Left ventricle myocardium superior (tissue), 1 donor: ENCODE measurements around the gene ELAC1. TPM values are rescaled to one million over a fixed set of nuclear protein-coding genes. Genes with fewer than 3 reads are reported as not detected.
A peak's percentile ranks its signal among the peaks of the same experiment; 100 is the strongest.
"Not testable (repeated sequence)": the region's sequence is repeated elsewhere in the genome, so short reads cannot be mapped to it uniquely, and the experiment has no call there.

Experiments used
- ATAC-seq: fragments of 200-7000 bp; cut with Tn5 transposase; one replicate; pipeline ENCODE4 v1.9.1; 2020; ENCODE audit warnings: mild to moderate bottlenecking, moderate library complexity
- DNase-seq: peaks from one replicate; pipeline ENCODE4 v3.0.0-alpha.2; 2020
- intact Hi-C: fragments of 100-400 bp; cut with micrococcal nuclease; formaldehyde crosslinking; loops from one replicate; pipeline ENCODE4 v1.11.0; 2022
- total RNA-seq: library from RNA; stranded (reverse); fragmentation: NEBNext Ultra II Directional; extraction: Animal tissue kit (Norgen Biotek cat#: 25700); gene quantifications from one replicate; pipeline ENCODE4 v1.2.1, GENCODE V29; 2021
- donor health status: DM: no; HTN: yes; CAD: no; lungs with severe emphysema.

The ELAC1 gene
- total RNA-seq, 1 donor from 2014 or later, result 4.3 TPM

DNA sequence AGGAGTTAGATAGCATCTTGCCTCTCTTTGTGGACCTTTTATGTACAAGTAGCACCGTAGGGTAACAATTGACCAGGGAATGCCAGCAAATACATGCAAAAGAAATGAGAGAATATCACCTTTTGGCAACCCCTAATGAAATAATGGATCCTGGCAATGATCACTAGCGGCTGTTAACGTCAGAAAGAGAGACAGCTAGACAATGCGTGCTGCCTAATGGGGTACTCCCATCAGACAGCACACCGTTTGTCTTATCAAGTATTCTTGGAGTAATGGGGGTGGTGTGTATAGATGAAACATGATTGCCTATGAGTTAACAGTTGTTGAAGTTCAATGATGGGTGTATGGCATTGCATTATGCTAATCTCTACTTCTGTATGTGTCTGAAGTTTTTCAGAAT is 1.6 kb downstream of the ELAC1 start:
- DNase-seq, result no peak
- intact Hi-C loops, result no loop called here
- ATAC-seq, result no peak

DNA sequence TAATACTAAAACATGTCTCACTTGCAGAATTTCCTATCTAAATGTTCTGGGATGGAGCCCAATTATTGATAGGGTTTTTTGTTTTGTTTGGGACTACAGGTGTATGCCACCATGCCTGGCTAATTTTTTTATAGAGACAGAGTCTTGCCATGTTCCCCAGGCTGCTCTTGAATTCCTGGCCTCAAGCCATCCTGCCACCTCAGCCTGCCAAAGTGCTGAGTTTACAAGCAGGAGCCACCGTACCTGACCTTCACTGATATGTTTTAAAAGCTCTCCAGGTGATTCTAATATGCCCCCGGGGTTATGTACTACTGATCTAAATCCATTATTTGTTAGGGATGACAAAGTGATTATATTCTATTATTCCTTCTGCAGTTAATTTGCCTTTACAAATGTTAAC is 2.2 kb downstream of the ELAC1 start:
- ATAC-seq (peak; percentile 43), DNase-seq (peak; percentile 67)
- intact Hi-C loops, result loop anchor here (10.0 kb wide), 1 partner anchor 55 kb away; no protein-coding TSS in a partner anchor

DNA sequence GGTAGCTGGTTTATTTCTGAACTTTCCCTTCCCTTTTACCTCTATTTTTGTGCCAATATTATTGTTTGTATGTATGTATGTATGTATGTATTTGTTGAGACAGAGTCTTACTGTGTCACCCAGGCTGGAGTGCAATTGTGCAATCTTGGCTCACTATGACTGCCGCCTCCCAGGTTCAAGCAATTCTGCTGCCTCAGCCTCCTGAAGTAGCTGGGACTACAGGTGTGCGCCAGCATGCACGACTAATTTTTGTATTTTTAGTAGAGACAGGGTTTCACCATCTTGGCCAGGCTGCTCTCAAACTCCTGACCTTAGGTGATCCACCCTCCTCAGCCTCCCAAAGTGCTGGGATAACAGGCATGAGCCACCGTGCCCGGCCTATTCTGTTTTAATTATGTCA is 4.6 kb downstream of the ELAC1 start:
- intact Hi-C loops, result loop anchor here (10.0 kb wide), 1 partner anchor 52 kb away; no protein-coding TSS in a partner anchor
- not testable (repeated sequence) for DNase-seq, ATAC-seq

DNA sequence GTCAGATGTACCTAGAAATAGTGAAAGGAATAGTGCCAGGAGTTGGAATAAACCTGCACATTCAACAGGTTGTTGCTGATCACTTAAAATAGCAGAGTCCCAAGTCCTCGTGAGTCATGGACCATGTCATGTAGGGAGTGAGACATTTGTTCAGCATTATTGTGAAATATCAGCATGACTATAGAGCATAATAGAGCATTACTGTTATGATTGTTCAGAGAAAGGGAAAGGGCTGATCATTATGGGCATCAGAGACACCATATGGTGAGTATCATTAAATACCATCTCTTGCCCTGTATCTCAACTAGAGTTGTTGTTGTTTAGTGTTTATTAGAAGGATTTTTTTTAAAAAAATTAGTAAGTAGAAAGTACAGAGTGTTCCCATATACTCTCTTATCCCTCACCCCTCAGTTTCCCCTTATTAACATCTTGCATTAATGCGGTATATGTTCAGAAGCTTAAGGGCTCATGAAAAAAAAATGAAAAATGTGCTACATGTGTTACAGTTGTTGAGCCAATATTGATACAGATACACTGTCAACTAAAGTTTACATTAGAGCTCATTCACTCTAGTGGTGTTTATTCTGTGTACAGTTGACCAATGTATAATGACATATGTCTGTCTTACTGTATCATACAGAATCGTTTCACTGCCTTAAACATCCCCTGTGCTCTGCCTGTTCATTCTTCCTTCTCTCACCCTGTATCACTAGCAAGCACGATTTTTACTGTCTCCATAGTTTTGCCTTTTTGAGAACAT is 5.7 kb downstream of the ELAC1 start:
- ATAC-seq (peak; percentile 70), DNase-seq (no peak)
- intact Hi-C loops, result loop anchor here (10.0 kb wide), 1 partner anchor 51 kb away; no protein-coding TSS in a partner anchor

DNA sequence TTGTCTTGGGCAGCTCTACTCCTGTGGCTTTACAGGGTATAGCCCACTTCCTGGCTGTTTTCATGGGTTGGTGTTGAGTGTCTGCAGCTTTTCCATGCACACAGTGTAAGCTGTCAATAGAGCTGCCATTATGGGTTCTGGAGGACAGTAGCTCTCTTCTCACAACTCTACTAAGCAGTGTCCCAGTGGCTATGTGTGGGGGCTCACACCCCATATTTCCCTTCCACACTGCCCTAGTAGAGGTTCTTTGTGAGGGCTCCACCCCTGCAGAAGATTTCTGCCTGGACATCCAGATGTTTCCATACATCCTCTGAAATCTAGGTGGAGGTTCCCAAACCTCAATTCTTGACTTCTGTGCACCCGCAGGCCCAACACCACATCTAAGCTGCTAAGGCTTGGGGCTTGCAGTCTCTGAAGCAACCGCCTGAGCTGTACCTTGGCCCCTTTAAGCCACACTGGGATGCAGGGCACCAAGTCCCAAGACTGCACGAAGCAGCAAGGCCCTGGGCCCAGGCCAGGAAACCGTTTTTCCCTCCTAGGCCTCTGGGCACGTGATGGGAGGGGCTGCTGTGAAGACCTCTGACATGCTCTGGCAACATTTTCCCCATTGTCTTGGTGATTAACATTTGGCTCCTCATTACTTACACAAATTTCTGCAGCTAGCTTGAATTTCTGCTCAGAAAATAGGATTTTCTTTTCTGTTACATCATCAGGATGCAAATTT is 9.4 kb downstream of the ELAC1 start:
- DNase-seq, result no peak
- intact Hi-C loops, result loop anchor here (10.0 kb wide), 1 partner anchor 48 kb away; no protein-coding TSS in a partner anchor
- no peak for ATAC-seq

DNA sequence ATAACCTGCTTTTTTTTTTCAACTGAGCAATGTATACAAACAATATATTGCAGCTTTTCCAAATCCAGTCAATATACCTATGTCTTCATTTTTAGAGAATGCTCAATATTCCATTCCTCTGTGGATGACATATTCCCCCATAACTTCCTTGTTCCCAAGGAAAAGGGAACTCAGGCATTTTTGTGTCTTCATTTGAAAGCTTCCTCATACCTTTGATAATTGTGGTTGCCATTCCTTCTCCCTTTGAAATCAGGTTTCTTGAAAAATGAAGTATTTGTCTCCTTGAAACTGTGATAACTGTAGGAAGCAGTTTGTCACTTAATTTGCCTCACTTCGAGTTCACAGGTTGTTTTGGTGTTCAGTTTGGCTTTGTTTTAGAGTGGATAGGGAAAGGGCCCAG is 13.5 kb downstream of the ELAC1 start:
- intact Hi-C loops, result no loop called here
- DNase-seq (no peak), ATAC-seq (no peak)

DNA sequence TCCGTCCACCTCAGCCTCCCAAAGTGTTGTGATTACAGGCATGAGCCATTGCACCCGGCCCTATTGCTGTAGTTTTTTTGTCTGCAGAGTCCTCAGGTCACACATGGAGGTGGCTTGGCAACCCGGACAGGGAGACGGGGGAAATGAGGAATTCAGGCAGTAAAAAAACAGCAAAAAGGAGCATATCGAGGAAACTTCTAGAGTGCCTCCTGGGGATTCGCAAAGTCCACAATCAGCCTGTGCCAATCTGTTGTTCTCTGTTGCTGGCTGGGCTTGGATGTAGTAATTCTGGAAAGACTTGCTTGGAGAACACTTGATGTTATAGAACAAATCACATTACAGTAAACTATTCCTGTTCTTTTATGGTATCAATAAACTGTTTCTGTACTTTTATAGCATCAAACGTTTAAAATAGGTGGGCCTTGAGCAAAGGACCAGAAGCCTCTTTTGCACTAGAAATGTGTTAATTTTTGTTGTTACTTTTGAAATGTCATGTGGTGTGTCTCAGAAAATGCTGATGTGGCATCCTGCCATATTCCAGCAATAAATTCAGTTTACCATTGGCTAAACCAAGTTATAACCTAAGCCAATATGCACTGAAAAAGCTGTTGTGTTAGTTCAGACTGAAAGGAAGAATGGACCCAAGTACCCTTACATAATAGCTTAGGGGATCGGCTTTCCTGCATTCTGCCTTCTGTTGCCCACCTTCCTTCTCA is 14.4 kb downstream of the ELAC1 start:
- intact Hi-C loops, result no loop called here
- ATAC-seq (no peak), DNase-seq (no peak)

DNA sequence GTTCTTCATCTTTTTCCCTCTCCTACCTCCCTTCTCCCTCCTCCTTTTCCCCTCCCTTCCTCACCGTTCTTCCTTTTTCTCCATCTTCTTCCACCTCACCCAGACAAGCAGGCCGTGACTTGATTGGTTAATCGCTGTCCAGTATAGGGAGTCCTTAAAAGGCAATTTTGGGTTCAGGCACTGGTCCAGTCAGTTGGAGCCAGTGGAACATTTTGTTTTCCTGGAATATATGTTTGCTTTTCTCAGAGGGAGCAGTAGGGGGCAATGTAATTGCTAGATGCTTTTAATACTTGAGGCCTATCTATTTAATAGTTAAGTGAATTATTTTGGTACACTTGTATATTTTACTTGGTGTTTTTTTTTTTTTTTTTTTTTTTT is 15.0 kb downstream of the ELAC1 start:
- no peak for ATAC-seq
- intact Hi-C loops, result no loop called here

DNA sequence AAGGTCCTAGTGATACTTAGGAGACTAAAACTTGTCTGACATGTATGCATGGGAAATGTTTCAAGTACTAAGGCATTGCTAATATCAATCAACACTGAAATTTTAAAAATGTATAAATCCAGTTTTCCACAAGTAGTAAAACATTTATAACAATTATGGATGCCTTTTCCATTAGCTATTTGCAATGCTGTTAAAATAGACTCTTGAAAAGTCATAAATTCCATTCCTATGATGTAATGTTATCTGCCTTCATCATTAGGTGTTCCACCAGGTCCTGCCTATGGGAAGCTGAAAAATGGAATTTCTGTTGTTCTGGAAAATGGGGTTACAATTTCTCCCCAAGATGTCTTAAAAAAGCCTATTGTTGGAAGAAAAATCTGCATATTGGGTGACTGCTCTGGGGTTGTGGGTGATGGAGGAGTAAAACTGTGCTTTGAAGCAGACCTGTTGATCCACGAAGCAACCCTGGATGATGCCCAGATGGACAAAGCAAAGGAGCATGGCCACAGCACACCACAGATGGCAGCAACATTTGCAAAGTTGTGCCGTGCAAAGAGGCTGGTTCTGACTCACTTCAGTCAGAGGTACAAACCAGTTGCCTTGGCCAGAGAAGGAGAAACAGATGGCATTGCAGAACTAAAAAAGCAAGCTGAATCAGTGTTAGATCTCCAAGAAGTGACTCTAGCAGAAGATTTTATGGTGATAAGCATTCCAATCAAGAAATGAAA is 18.7 kb downstream of the ELAC1 start:
- no peak for DNase-seq
- intact Hi-C loops, result no loop called here
- no peak for ATAC-seq

More for the DNA sequence above, 15.0 kb downstream of the ELAC1 start:
- DNase-seq, result no peak

DNA sequence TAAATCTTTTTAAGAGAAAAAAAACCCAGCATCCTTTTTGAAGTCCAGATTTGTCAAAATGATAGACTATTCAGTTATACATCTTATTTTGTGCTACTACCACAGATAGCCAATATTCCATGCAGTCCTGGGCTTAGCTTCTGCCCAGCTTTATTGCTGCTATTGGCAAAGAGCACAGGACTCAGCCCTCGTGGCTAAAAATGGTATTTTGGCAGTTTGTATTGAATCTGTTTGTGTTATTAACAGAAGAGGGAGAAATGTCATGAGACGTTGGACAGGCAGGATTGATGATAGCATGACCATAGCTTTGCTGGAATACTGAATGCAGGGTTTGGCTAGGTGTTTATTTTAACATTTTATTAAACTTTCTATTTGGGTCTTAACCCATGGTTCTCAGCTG is 19.4 kb downstream of the ELAC1 start:
- ATAC-seq, result no peak
- DNase-seq, result no peak
- intact Hi-C loops, result no loop called here

DNA sequence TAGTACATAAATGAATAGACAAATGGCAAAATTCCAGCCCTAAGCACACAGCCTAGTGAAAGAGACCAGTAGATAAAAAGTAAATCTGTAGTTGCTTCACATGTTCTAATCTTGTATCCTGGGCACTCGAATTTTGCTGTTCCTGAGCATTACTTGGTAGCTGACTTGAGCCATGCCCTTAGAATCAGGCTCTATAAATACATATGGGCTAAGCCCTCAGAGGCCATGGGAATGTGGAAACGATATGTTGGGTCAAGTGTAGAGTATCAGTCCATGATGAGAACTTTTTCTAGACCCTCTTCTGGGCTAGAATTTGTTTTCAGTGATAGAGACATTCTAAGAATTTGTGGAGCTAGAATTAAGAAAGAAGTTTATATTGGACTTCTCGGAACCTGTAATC is 21.9 kb downstream of the ELAC1 start:
- intact Hi-C loops, result no loop called here
- ATAC-seq, result no peak
- DNase-seq, result no peak

DNA sequence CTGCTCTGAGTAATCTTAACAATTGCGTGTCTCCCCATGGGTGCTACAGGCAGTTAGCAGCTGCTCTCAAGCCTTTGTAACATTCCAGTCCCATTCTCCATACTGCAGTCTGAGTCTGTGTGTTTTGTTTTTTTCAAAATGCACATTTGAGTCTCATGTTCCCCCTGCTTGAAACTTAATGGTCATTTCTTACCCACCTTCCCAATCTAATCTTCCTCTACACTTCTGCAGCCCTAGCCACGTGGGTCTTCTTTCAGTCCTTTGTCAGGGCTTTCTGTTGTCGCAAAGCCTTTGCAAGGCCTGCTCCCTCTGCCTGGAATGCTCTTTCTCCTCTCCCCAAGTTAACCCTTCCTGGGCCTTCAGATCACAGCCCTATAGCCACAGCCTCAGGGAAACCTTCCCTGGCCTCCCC is 24.5 kb downstream of the ELAC1 start:
- intact Hi-C loops, result no loop called here
- ATAC-seq (no peak), DNase-seq (no peak)

DNA sequence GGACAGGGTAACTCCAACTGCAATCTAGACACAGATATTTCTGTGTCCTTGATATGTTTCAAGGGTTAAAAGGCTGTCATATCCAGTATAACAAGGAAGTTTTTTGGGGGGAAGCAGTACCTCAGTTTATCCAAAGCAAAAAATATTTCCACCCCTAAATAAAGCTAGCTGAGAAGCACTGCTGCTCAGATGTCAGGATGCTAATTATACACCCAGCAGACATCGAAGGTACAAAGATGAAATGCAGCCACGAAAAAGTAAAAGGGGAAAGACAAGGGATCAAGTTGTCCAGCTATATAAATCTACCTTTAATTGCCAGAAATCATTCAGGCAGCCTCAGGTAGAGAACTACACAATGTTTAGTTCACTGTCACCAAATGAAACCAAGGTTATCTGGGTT is 26.2 kb downstream of the ELAC1 start:
- intact Hi-C loops, result no loop called here
- DNase-seq, result no peak
- ATAC-seq, result peak; percentile 26

DNA sequence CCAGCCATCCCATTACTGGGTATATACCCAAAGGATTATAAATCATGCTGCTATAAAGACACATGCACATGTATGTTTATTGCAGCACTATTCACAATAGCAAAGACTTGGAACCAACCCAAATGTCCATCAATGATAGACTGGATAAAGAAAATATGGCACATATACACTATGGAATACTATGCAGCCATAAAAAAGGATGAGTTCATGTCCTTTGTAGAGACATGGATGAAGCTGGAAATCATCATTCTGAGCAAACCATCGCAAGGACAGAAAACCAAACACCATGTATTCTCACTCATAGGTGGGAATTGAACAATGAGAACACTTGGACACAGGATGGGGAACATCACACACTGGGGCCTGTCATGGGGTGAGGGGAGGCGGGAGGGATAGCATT is 35.3 kb downstream of the ELAC1 start:
- DNase-seq, ATAC-seq, intact Hi-C loops: not testable (repeated sequence)

DNA sequence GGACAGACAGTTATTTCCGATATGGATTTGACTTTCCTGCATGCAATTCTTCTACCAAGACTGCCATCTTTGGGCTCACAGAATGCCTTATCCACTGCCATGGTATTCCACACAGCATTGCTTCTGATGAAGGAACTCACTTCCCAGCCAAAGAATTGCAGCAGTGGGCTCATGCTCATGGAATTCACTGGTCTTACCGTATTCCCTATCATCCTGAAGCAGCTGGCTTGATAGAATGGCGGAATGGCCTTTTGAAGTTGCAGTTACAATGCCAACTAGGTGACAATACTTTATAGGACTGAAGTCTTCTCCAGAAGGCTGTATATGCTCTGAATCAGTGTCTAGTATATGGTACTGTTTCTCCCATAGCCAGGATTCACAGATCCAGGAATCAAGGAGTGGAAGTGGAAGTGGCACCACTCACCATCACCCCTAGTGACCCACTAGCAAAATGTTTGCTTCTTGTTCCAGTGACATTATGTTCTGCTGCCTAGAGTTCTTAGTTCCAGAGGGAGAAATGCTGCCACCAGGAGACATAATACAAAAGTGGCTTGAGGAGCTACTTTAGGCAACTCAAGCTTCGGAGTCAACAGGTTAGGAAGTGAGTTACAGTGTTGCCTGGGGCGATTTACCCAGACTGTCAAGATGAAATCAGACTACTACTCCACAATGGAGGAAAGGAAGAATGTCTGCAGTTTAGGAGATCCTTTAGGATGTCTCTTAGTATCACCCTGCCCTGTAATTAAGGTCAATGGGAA is 38.4 kb downstream of the ELAC1 start:
- peak; percentile 14 for ATAC-seq
- intact Hi-C loops, result no loop called here
- no peak for DNase-seq

DNA sequence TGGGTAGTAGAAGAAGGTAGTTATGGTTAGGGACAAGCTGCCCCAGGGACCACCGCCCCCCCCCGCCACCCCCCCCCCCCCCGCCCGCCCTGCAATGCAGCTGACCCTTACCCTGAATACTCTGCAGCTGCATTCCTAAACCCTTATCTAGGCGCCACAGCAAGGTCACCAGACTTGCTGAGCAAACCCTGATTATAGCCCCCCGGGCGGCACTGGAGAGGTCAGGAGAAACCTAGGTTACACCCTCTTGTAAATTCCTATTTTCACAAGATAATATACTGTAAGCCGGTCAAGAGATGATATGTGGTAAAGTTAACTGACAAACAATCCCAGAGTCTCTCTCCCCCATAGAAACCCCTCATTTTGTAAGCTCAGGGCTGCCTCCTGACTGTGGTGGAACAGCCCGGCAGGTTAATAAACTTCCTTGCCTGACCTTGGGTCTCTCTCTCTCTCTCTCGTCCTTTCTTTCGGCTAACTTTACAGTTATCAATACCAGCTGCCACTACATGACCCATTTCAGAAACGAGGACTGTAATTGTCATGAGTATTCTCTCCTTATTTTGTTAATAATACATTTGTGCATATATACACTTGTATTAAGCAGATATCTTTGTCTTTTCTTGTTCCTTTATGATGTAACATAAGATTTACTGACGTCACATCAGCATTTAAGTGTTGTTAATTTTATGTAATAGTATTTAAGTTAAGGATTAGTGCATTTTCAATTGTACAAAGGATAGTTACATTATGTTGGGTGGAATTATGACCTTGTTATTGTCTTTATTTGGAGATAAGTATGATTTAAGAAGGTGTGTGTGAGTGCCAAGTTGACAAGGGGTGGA is 39.3 kb downstream of the ELAC1 start:
- DNase-seq (no peak), ATAC-seq (no peak)
- intact Hi-C loops, result no loop called here

DNA sequence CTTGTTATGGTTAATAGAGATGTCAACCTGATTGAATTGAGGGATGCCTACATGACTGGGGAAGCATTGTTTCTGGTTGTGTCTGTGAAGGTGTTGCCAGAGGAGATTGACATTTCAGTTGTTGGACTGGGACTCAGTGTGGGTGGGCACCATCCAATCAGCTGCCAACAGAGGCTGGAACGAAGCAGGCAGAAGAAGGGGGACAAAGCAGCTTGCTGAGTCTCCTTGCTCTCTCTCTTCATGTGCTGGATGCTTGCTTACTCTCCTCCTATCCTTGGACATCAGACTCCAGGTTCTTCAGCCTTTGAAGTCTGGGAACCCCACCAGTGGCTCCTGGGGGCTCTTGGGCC is 39.9 kb downstream of the ELAC1 start:
- ATAC-seq, result no peak
- DNase-seq, result no peak
- intact Hi-C loops, result no loop called here

DNA sequence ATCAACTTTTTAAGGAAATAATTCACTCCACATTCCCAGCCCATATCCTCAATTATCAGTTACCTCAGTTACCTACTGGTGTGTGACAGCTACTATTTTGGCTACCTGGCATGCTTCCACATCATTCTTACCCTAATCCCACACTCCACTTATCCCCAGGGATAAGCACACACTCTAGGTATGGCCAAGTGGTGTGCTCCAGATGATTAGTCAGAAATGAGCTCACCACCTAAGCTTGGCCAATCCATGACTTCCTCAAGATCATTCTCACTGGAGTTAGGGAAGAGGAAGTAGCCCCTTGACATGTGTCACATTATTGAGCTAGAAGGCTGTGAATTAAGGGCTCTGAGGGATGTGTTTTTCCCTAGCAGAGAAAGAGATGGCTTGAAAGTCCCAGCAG is 41.2 kb downstream of the ELAC1 start:
- ATAC-seq (peak; percentile 82), DNase-seq (no peak)
- intact Hi-C loops, result no loop called here
